ENCODE results near the gene MEIS1.

- no peak for TF ChIP-seq EZH2 (IDR thresholded peaks at IDR 0.05)
- TF ChIP-seq POLR2AphosphoS5 (IDR thresholded peaks at IDR 0.05; ENCODE audit: borderline replicate concordance, low read depth, low read length): no peak
- TF ChIP-seq FOXP2 (optimal IDR thresholded peaks at IDR 0.05; ENCODE audit: control extremely low read depth, extremely low read length, insufficient read depth): no peak
These were observed 120.8 kb downstream of the MEIS1 start for GRCh38 chr2:66555501-66556324.
